Measurements from ENCODE around the gene FAM236B. TPM values are rescaled to one million over a fixed set of nuclear protein-coding genes. Genes with fewer than 3 reads are reported as not detected.

FAM236B gene
- total RNA-seq (ENCODE audit: low replicate concordance), result not detected in 2 replicates

GRCh38 chrX:72782560-72782959, at the start of gene FAM236B:
TSS of gene FAM236B (minus strand) at chrX:72782660. CDS start at chrX:72782560, 100 bp downstream.

GRCh38 chrX:72808110-72808509, 25.6 kb upstream of the FAM236B start, which contains the start of gene FAM236D:
TSS of gene FAM236D (minus strand) at chrX:72808210. CDS start at chrX:72808110, 100 bp downstream.

GRCh38 chrX:72776653-72777466, 5.6 kb downstream of the FAM236B start, which contains the start of gene DMRTC1B:
TSS of gene DMRTC1B (plus strand) at chrX:72776890. CDS start at chrX:72845136, 68,246 bp downstream.

Other genes starting within 250 kb of the FAM236B start
- 33.7 and 35.0 TPM in 2 replicates for gene HDAC8, start 209.8 kb downstream of the FAM236B start, total RNA-seq (ENCODE audit: low replicate concordance)
- gene PHKA1, start 68.4 kb downstream of the FAM236B start, total RNA-seq (ENCODE audit: low replicate concordance), result 2.3 and 6.5 TPM in 2 replicates
- gene DMRTC1B, start 5.8 kb downstream of the FAM236B start, total RNA-seq (ENCODE audit: low replicate concordance), result not detected in 2 replicates
- gene FAM236D, start 25.6 kb upstream of the FAM236B start, total RNA-seq (ENCODE audit: low replicate concordance), result not detected in 2 replicates
- not detected in 2 replicates for gene FAM236C, start 130.0 kb upstream of the FAM236B start, total RNA-seq (ENCODE audit: low replicate concordance)
- not detected in 2 replicates for gene FAM236A, start 155.5 kb upstream of the FAM236B start, total RNA-seq (ENCODE audit: low replicate concordance)
- not detected in 2 replicates for gene DMRTC1, start 161.2 kb upstream of the FAM236B start, total RNA-seq (ENCODE audit: low replicate concordance)
- gene PABPC1L2B, start 220.3 kb upstream of the FAM236B start, total RNA-seq (ENCODE audit: low replicate concordance), result not detected in 2 replicates